ENCODE results near the gene ANKFY1.
A peak's percentile ranks its signal among the peaks of the same experiment; 100 is the strongest.
"Not testable (repeated sequence)": the region's sequence is repeated elsewhere in the genome, so short reads cannot be mapped to it uniquely, and the experiment has no call there.

The ANKFY1 gene

DNA sequence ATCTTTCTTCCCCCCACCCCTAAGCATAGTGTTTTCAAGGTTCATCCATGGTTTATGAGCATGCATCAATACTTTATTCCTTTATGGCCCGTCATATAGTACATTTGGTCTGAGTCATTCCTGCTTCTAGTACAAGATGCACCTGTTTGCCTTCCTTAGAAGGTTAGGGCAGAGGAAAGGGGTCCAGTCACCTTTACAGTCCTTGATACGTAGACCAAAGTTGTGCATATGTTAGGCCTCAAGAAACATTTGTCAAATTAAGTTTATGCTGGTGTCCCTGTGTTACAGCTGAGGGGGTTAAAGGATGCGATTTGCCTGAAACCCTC lies 119.4 kb downstream of the ANKFY1 start:
- no peak for DNase-seq (ENCODE audit: low read depth in 2 of 2)
- no peak for TF ChIP-seq CTCF (IDR thresholded peaks at IDR 0.05; ENCODE audit: low read depth, low read length)
- peak overlapping the region; percentile 88 to 89 for H3K4me3 ChIP-seq (replicated peaks in 1 of 2; ENCODE audit: low read depth in 2 of 2, low read length in 2 of 2)

- peak overlapping the region; percentile 88 to 89 for H3K4me3 ChIP-seq (replicated peaks in 1 of 2; ENCODE audit: low read depth in 2 of 2, low read length in 2 of 2)
- no peak for TF ChIP-seq CTCF (IDR thresholded peaks at IDR 0.05; ENCODE audit: low read depth, low read length)
- peak; percentile 94 for DNase-seq (ENCODE audit: low read depth in 2 of 2)
Measured at GRCh38 chr17:4143563-4144421, 120.0 kb downstream of the ANKFY1 start.

DNA sequence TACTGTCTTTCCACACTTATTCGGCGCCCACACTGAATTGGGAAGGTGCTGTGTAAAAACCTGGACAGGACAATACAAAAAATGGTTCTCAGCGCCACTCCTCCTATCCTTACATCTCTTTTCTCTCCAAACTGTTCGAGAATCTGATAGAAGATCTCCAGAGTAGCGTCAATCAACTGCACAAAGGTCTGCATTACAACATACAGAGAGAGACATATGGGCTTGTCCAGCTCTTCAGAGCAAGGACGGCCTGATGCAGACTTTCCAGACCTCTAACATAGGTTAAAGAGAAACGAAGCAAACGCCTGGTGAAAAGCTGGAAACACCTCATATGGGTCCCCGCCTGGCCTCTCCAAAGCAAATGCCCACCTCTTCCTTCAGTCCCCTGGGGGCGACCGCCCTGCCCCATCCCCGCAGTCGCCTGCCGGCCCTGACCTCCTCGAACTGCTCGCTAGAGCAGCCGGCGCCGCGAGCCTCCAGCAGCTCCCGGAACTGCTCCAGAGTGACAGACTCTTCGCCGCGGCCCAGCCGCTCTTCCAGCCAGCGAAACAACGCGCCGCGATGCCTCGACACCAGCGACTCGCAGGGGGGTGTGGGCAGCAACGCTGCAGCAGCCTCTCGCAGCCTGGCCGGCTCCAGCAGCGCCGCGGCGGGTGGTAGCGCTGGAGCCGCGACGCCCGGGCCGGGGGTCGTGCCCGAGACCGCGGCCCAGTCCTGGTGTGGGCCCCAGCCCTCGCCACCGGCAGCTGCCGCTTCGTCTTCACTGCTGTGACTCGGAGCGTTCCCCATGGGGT lies 121.5 kb downstream of the ANKFY1 start:
- DNase-seq (ENCODE audit: low read depth in 2 of 2): peak; percentile 22 to 39

GRCh38 chr17:4140125-4140524 lies 123.7 kb downstream of the ANKFY1 start:
- H3K4me3 ChIP-seq (replicated peaks in 1 of 2; ENCODE audit: low read depth in 2 of 2, low read length in 2 of 2): no peak overlapping the region
- no peak for TF ChIP-seq CTCF (IDR thresholded peaks at IDR 0.05; ENCODE audit: low read depth, low read length)
- no peak for DNase-seq (ENCODE audit: low read depth in 2 of 2)

More for the DNA sequence above, 121.5 kb downstream of the ANKFY1 start:
- peak overlapping the region; percentile 88 to 89 for H3K4me3 ChIP-seq (replicated peaks in 1 of 2; ENCODE audit: low read depth in 2 of 2, low read length in 2 of 2)
- TF ChIP-seq CTCF (IDR thresholded peaks at IDR 0.05; ENCODE audit: low read depth, low read length): no peak

DNA sequence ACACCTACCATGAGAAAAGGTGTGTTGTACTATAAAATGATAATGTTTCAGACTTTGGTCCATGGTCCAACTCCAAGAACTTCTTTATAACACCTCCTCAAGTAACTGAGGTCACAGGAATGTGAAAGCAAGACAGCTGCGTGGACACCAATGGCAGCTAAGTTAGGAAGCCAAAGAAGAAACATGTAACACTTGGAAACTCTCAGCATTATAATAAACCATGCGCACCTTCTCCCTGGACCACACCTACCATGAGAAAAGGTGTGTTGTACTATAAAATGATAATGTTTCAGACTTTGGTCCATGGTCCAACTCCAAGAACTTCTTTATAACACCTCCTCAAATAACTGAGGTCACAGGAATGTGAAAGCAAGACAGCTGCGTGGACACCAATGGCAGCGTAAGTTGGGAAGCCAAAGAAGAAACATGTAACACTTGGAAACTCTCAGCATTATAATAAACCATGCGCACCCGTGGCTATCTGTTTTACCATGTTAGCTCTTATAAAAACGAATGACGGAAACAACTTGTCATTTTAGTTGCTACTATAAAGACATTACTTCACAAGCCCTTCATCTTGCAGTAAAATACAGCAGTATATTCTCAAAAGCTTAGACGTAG lies 124.8 kb downstream of the ANKFY1 start:
- DNase-seq (ENCODE audit: low read depth in 2 of 2); H3K4me3 ChIP-seq (replicated peaks in 1 of 2; ENCODE audit: low read depth in 2 of 2, low read length in 2 of 2): not testable (repeated sequence)

DNA sequence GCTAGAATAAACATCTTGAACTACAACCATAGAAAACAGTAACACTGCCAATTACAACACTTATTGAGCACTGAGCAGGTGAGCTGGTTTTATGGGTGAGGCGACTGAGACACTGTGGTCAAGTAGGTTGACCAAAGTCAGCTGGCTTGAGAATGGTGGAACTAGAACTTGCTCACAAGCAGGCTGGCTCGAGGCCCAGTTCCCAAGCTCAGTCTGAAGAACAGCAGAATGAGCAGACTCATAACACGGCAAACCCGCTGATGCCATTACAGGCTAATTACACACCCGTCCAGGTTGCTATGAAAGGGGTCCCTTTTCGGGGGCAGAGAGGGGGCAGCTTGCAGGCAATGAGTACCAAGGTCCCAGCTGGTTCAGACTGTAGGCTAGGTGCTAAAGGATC lies 127.4 kb downstream of the ANKFY1 start:
- no peak for TF ChIP-seq CTCF (IDR thresholded peaks at IDR 0.05; ENCODE audit: low read depth, low read length)
- peak in 1 of 2 donors; percentile 25 for DNase-seq (ENCODE audit: low read depth in 2 of 2)
- no peak overlapping the region for H3K4me3 ChIP-seq (replicated peaks in 1 of 2; ENCODE audit: low read depth in 2 of 2, low read length in 2 of 2)

DNA sequence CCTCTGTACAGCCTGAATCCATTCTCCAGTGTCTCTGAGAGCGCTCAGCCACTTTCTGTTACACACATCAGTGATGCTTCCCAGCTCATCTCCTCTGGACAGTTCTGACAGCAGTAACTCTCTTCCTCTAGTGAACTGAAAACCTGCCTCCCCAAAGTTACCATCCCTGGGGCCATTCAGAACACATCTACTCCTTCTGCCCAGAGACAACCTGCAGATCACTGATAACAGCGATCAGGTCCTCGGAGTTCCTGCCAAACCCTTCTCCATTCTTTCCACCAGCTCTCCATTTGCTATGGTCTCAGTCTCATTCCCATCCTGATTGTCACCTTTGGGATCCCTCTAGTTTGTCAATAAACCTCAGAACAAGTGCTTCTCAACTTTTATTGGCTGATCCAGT lies 128.3 kb downstream of the ANKFY1 start:
- no peak for TF ChIP-seq CTCF (IDR thresholded peaks at IDR 0.05; ENCODE audit: low read depth, low read length)

More for the DNA sequence above, 128.3 kb downstream of the ANKFY1 start:
- no peak overlapping the region for H3K4me3 ChIP-seq (replicated peaks in 1 of 2; ENCODE audit: low read depth in 2 of 2, low read length in 2 of 2)
- DNase-seq (ENCODE audit: low read depth in 2 of 2): no peak
